ENCODE measurements around the gene CDC123. TPM values are rescaled to one million over a fixed set of nuclear protein-coding genes. Genes with fewer than 3 reads are reported as not detected.

CDC123 gene
- total RNA-seq, 1 experiment from 2014 or later: 114 TPM

GRCh38 chr10:12201543-12201942 is 5.6 kb downstream of the CDC123 start:
- ChIA-PET CTCF (interaction anchor here (0.9 kb wide), 1 partner anchor 13 kb away, joined by 5 read pairs; no protein-coding TSS in a partner anchor), POLR2A (no interaction called here)
- intact Hi-C loops (cut with micrococcal nuclease): no loop called here
- no peak overlapping the region for H3K4me3 Mint-ChIP-seq (ENCODE audit: unreplicated experiment)
- DNase-seq (ENCODE audit: unreplicated experiment): no peak
- peaks cover 14% of the 10 kb centered on the region for H3K4me1 Mint-ChIP-seq (ENCODE audit: insufficient read depth, unreplicated experiment)
- H3K27ac Mint-ChIP-seq (ENCODE audit: low read depth, unreplicated experiment): no peak overlapping the region
- peaks cover 71% of the 10 kb centered on the region for H3K36me3 Mint-ChIP-seq (ENCODE audit: insufficient read depth, unreplicated experiment)
- no peak for TF ChIP-seq CTCF (IDR thresholded peaks at IDR 0.05; ENCODE audit: unreplicated experiment)
- no peaks in the 10 kb centered on the region for H3K9me3 Mint-ChIP-seq (ENCODE audit: unreplicated experiment)
- H3K27me3 Mint-ChIP-seq (ENCODE audit: insufficient read depth, unreplicated experiment): no peaks in the 10 kb centered on the region
- BruUV-seq (replicated peaks): no TSS peak

- POLR2A ChIA-PET: no interaction called here
- Mint-ChIP-seq H3K9me3 (ENCODE audit: unreplicated experiment) (no peaks in the 10 kb centered on the region), H3K4me1 (ENCODE audit: insufficient read depth, unreplicated experiment) (peaks cover 10% of the 10 kb centered on the region), H3K27ac (ENCODE audit: low read depth, unreplicated experiment) (no peak overlapping the region), H3K4me3 (ENCODE audit: unreplicated experiment) (no peak overlapping the region), H3K36me3 (ENCODE audit: insufficient read depth, unreplicated experiment) (peaks cover 71% of the 10 kb centered on the region), H3K27me3 (ENCODE audit: insufficient read depth, unreplicated experiment) (no peaks in the 10 kb centered on the region)
- intact Hi-C loops (cut with micrococcal nuclease): no loop called here
- CTCF ChIA-PET: interaction anchor here (0.9 to 1.9 kb wide), 2 partner anchors 12 to 13 kb away, joined by 5 to 15 read pairs; no protein-coding TSS in a partner anchor
- no peak for DNase-seq (ENCODE audit: unreplicated experiment)
- TF ChIP-seq CTCF (IDR thresholded peaks at IDR 0.05; ENCODE audit: unreplicated experiment): no peak
- no TSS peak for BruUV-seq (replicated peaks)
These were observed 6.2 kb downstream of the CDC123 start for GRCh38 chr10:12202226-12202625.

- TF ChIP-seq CTCF (IDR thresholded peaks at IDR 0.05; ENCODE audit: unreplicated experiment): no peak
- ChIA-PET POLR2A (interaction anchor here (1.9 kb wide), 1 partner anchor 9 kb away, joined by 5 read pairs; the partner anchor contains the start of genes CDC123 and NUDT5), CTCF (interaction anchor here (1.9 kb wide), 1 partner anchor 9 kb away, joined by 5 read pairs; no protein-coding TSS in a partner anchor)
- no TSS peak for BruUV-seq (replicated peaks)
- peaks cover 76% of the 10 kb centered on the region for H3K36me3 Mint-ChIP-seq (ENCODE audit: insufficient read depth, unreplicated experiment)
- DNase-seq (ENCODE audit: unreplicated experiment): no peak
- no peaks in the 10 kb centered on the region for H3K27me3 Mint-ChIP-seq (ENCODE audit: insufficient read depth, unreplicated experiment)
- no peak overlapping the region for H3K27ac Mint-ChIP-seq (ENCODE audit: low read depth, unreplicated experiment)
- no peaks in the 10 kb centered on the region for H3K9me3 Mint-ChIP-seq (ENCODE audit: unreplicated experiment)
- H3K4me3 Mint-ChIP-seq (ENCODE audit: unreplicated experiment): no peak overlapping the region
- peaks cover 10% of the 10 kb centered on the region for H3K4me1 Mint-ChIP-seq (ENCODE audit: insufficient read depth, unreplicated experiment)
- intact Hi-C loops (cut with micrococcal nuclease): no loop called here
These were observed 9.1 kb downstream of the CDC123 start for GRCh38 chr10:12205082-12205481.

- BruUV-seq (replicated peaks): no TSS peak
- no peak for DNase-seq (ENCODE audit: unreplicated experiment)
- H3K36me3 Mint-ChIP-seq (ENCODE audit: insufficient read depth, unreplicated experiment): peaks cover 75% of the 10 kb centered on the region
- POLR2A ChIA-PET: interaction anchor here (1.7 kb wide), 1 partner anchor 11 kb away, joined by 5 read pairs; the partner anchor contains the start of genes CDC123 and NUDT5
- intact Hi-C loops (cut with micrococcal nuclease): no loop called here
- H3K27ac Mint-ChIP-seq (ENCODE audit: low read depth, unreplicated experiment): no peak overlapping the region
- no peak overlapping the region for H3K4me3 Mint-ChIP-seq (ENCODE audit: unreplicated experiment)
- no peaks in the 10 kb centered on the region for H3K27me3 Mint-ChIP-seq (ENCODE audit: insufficient read depth, unreplicated experiment)
- no peaks in the 10 kb centered on the region for H3K4me1 Mint-ChIP-seq (ENCODE audit: insufficient read depth, unreplicated experiment)
- no peak for TF ChIP-seq CTCF (IDR thresholded peaks at IDR 0.05; ENCODE audit: unreplicated experiment)
- CTCF ChIA-PET: no interaction called here
- no peaks in the 10 kb centered on the region for H3K9me3 Mint-ChIP-seq (ENCODE audit: unreplicated experiment)
These were observed 11.1 kb downstream of the CDC123 start for GRCh38 chr10:12207114-12207513.
